OCI-LY1 (cell line): ENCODE results near the gene OR2M2.
A peak's percentile ranks its signal among the peaks of the same experiment; 100 is the strongest.

Source experiments
- H2AFZ ChIP-seq: fragments of 200-600 bp; sonication (generic), shearing (Covaris generic); 2 replicates; pipeline ENCODE4 v1.6.0; 2014; ENCODE audit warnings: antibody characterized with exemption, mild to moderate bottlenecking, low read length
- H3F3A ChIP-seq: fragments of 200-600 bp; sonication (generic), shearing (Covaris generic); 2 replicates; pipeline ENCODE4 v1.6.0; 2014; ENCODE audit warnings: mild to moderate bottlenecking, antibody characterized with exemption, low read length, moderate library complexity; ENCODE audit not compliant: insufficient read depth
- H3K27ac ChIP-seq: fragments of 200-600 bp; sonication (generic); 2 replicates; pipeline ENCODE4 v1.5.1; 2014; ENCODE audit warnings: low read length, mixed run types, mild to moderate bottlenecking, low read depth; ENCODE audit not compliant: poor library complexity, severe bottlenecking
- H3K27me3 ChIP-seq: fragments of 200-600 bp; sonication (generic); 2 replicates; pipeline ENCODE4 v1.6.0; 2014; ENCODE audit warnings: antibody characterized with exemption, mild to moderate bottlenecking, low read length, moderate library complexity; ENCODE audit not compliant: insufficient read depth
- H3K36me3 ChIP-seq: fragments of 200-600 bp; sonication (generic); 2 replicates; pipeline ENCODE4 v1.6.1; 2014; ENCODE audit warnings: mild to moderate bottlenecking, antibody characterized with exemption, low read length, moderate library complexity, mixed read lengths; ENCODE audit not compliant: insufficient read depth
- H3K4me1 ChIP-seq: fragments of 200-600 bp; sonication (generic); 2 replicates; pipeline ENCODE4 v1.5.1; 2014; ENCODE audit warnings: mild to moderate bottlenecking, low read length, moderate library complexity; ENCODE audit not compliant: insufficient read depth, severe bottlenecking
- H3K4me2 ChIP-seq: fragments of 200-600 bp; sonication (generic), shearing (Covaris generic); 2 replicates; pipeline ENCODE4 v1.6.1; 2014; ENCODE audit warnings: low read length
- H3K4me3 ChIP-seq: fragments of 200-600 bp; sonication (generic); 2 replicates; pipeline ENCODE4 v1.5.1; 2014; ENCODE audit warnings: low read length, low read depth, mild to moderate bottlenecking, mixed read lengths; ENCODE audit not compliant: poor library complexity, severe bottlenecking
- H3K79me2 ChIP-seq: fragments of 200-600 bp; shearing (Covaris generic); 2 replicates; pipeline ENCODE4 v1.6.1; 2016; ENCODE audit warnings: mixed run types, low read length, mixed read lengths; ENCODE audit not compliant: insufficient read depth
- H3K9ac ChIP-seq: fragments of 200-600 bp; sonication (generic), shearing (Covaris generic); 2 replicates; pipeline ENCODE4 v1.6.1; 2014; ENCODE audit warnings: mild to moderate bottlenecking, low read length, mixed read lengths
- H3K9me2 ChIP-seq: fragments of 200-600 bp; sonication (generic), shearing (Covaris generic); 2 replicates; pipeline ENCODE4 v1.6.1; 2014; ENCODE audit warnings: low read depth, mild to moderate bottlenecking, low read length, mixed read lengths
- H3K9me3 ChIP-seq: fragments of 200-600 bp; shearing (Covaris generic); 2 replicates; pipeline ENCODE4 v1.6.1; 2014; ENCODE audit warnings: low read length, mixed read lengths
- H4K20me1 ChIP-seq: fragments of 200-600 bp; sonication (generic), shearing (Covaris generic); 2 replicates; pipeline ENCODE4 v1.6.0; 2016; ENCODE audit warnings: mild to moderate bottlenecking, low read length; ENCODE audit not compliant: insufficient read depth
- CTCF ChIP-seq: fragments of 200-600 bp; sonication (generic), shearing (Covaris generic); IDR thresholded peaks from 2 replicates; pipeline ENCODE4 v1.5.1; 2017; ENCODE audit warnings: mild to moderate bottlenecking, antibody characterized with exemption, low read length, moderate library complexity, mixed read lengths
- EZH2 ChIP-seq: fragments of 200-600 bp; sonication (generic), shearing (Covaris generic); IDR thresholded peaks from 2 replicates; pipeline ENCODE4 v1.8.0; 2017; ENCODE audit warnings: borderline replicate concordance, mixed run types, mild to moderate bottlenecking, antibody characterized with exemption, low read length, moderate library complexity, mixed read lengths

Gene OR2M2

GRCh38 chr1:248143311-248143710 is 31.3 kb upstream of the OR2M2 start:
- no peaks in the 10 kb centered on the region for H3K36me3 ChIP-seq
- H3K9ac ChIP-seq: no peak overlapping the region
- H3K9me3 ChIP-seq: no peaks in the 10 kb centered on the region
- H3K9me2 ChIP-seq: no peaks in the 10 kb centered on the region
- no peak overlapping the region for H3K4me3 ChIP-seq
- no peaks in the 10 kb centered on the region for H4K20me1 ChIP-seq
- no peak for TF ChIP-seq EZH2
- no peak for TF ChIP-seq CTCF
- no peaks in the 10 kb centered on the region for H3K79me2 ChIP-seq
- H3F3A ChIP-seq: no peaks in the 10 kb centered on the region
- no peak overlapping the region for H3K27ac ChIP-seq
- H3K4me1 ChIP-seq: no peaks in the 10 kb centered on the region
- H3K27me3 ChIP-seq: no peaks in the 10 kb centered on the region
- no peak overlapping the region for H2AFZ ChIP-seq
- H3K4me2 ChIP-seq: no peak overlapping the region

- no peaks in the 10 kb centered on the region for H3K4me1 ChIP-seq
- no peak within 1 kb of the TSS for H2AFZ ChIP-seq
- TF ChIP-seq CTCF: no peak
- no peak for TF ChIP-seq EZH2
- H3K9ac ChIP-seq: no peak within 1 kb of the TSS
- no peak within 1 kb of the TSS for H3K4me2 ChIP-seq
- H3K79me2 ChIP-seq: no peaks in the 10 kb centered on the region
- no peaks in the 10 kb centered on the region for H3K9me3 ChIP-seq
- no peaks in the 10 kb centered on the region for H3F3A ChIP-seq
- no peaks in the 10 kb centered on the region for H4K20me1 ChIP-seq
- no peaks in the 10 kb centered on the region for H3K36me3 ChIP-seq
- H3K27me3 ChIP-seq: no peaks in the 10 kb centered on the region
- H3K27ac ChIP-seq: no peak within 1 kb of the TSS
- no peak within 1 kb of the TSS for H3K4me3 ChIP-seq
- H3K9me2 ChIP-seq: no peaks in the 10 kb centered on the region
Observed at GRCh38 chr1:248144513-248145198, 30.0 kb upstream of the OR2M2 start, which contains the start of gene OR2M5. Gene OR2M5, plus strand, starts transcription at chr1:248145148. Its CDS starts 0 bp downstream, at chr1:248145148.

- H3K9me2 ChIP-seq: no peaks in the 10 kb centered on the region; the same call in 1 of the 2 replicates
- H3K9ac ChIP-seq: no peak overlapping the region
- TF ChIP-seq EZH2 (no peak), CTCF (peak; percentile 18; the same call in 1 of the 2 replicates)
- H3F3A ChIP-seq: no peaks in the 10 kb centered on the region
- H3K36me3 ChIP-seq: no peaks in the 10 kb centered on the region
- no peak overlapping the region for H2AFZ ChIP-seq
- H3K27ac ChIP-seq: no peak overlapping the region
- no peaks in the 10 kb centered on the region for H3K4me1 ChIP-seq
- no peak overlapping the region for H3K4me3 ChIP-seq
- H3K9me3 ChIP-seq: no peaks in the 10 kb centered on the region
- no peaks in the 10 kb centered on the region for H3K79me2 ChIP-seq
- H4K20me1 ChIP-seq: no peaks in the 10 kb centered on the region
- H3K27me3 ChIP-seq: no peaks in the 10 kb centered on the region
- H3K4me2 ChIP-seq: no peak overlapping the region
Observed at GRCh38 chr1:248152056-248152827, 22.4 kb upstream of the OR2M2 start.
